ENCODE data around the gene ARMC9.

DNA sequence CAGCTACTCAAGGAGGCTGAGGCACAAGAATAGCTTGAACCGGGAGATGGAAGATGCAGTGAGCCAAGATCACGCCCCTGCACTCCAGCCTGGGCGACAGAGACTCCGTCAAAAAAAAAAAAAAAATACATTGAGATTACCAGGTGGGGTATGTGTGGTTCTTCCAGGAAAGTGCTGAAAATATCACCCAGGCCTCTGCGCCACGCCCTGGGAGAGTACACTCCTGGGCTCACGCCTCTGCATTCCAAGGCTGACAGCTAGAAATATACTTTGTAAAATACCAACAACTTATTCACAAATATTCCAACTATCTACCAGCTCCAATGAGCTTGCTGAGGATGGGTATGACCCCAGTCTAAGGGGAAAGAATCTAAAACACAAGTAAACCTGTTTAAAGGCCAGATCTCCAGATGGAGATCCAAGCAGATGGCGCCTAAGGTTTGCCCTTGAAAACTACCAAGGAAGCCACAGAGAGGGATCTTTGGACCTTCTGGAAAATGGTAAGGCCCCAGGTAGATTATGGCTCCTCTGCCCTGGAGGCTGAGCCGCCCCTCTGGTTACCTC, 175.4 kb downstream of the ARMC9 start:
- TF ChIP-seq, protein P1, sequence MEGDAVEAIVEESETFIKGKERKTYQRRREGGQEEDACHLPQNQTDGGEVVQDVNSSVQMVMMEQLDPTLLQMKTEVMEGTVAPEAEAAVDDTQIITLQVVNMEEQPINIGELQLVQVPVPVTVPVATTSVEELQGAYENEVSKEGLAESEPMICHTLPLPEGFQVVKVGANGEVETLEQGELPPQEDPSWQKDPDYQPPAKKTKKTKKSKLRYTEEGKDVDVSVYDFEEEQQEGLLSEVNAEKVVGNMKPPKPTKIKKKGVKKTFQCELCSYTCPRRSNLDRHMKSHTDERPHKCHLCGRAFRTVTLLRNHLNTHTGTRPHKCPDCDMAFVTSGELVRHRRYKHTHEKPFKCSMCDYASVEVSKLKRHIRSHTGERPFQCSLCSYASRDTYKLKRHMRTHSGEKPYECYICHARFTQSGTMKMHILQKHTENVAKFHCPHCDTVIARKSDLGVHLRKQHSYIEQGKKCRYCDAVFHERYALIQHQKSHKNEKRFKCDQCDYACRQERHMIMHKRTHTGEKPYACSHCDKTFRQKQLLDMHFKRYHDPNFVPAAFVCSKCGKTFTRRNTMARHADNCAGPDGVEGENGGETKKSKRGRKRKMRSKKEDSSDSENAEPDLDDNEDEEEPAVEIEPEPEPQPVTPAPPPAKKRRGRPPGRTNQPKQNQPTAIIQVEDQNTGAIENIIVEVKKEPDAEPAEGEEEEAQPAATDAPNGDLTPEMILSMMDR (IDR thresholded peaks at IDR 0.05) = no peak
- TF ChIP-seq POLR2A (IDR thresholded peaks at IDR 0.05) (no peak), POLR2AphosphoS5 (IDR thresholded peaks at IDR 0.05) (no peak), EP300 (IDR thresholded peaks at IDR 0.05) (no peak)

Data from suprapubic skin (tissue), 4 donors.